Colonic mucosa (tissue), 4 donors: ENCODE measurements around the gene NPY. TPM values are rescaled to one million over a fixed set of nuclear protein-coding genes. Genes with fewer than 3 reads are reported as not detected.

Experiments used
- DNase-seq: peaks from one replicate; pipeline ENCODE4 v3.0.0-alpha.2; 2020
- H3K27ac ChIP-seq: fragments of 200-600 bp; one replicate; pipeline ENCODE4 v1.8.0; 2021
- H3K27me3 ChIP-seq: fragments of 200-600 bp; one replicate; pipeline ENCODE4 v1.8.0; 2021
- H3K36me3 ChIP-seq: fragments of 200-600 bp; one replicate; pipeline ENCODE4 v1.8.0; 2021
- H3K4me1 ChIP-seq: fragments of 200-600 bp; one replicate; pipeline ENCODE4 v1.8.0; 2021; ENCODE audit warnings: mild to moderate bottlenecking
- H3K4me3 ChIP-seq: fragments of 200-600 bp; one replicate; pipeline ENCODE4 v1.8.0; 2021
- H3K9ac ChIP-seq, 2 donors: one replicate each; pipeline ENCODE4 v1.7.0; 2013; ENCODE audit warnings: control low read depth in 2 of 2, low read depth in 2 of 2, low read length in 2 of 2
- H3K9me3 ChIP-seq: fragments of 200-600 bp; one replicate; pipeline ENCODE4 v1.8.0; 2021
- intact Hi-C: fragments of 100-400 bp; cut with DNase I; formaldehyde crosslinking; loops from one replicate; pipeline ENCODE4 v1.14.1; 2022
- total RNA-seq, 2 donors: library from RNA; stranded (reverse); fragmentation: NEBNext Ultra II Directional in 1 of 2; extraction: Animal tissue kit (Norgen Biotek cat#: 25700) in 1 of 2; gene quantifications; one replicate each; pipeline ENCODE4 v1.2.1, GENCODE V29; 2021
- TF ChIP-seq, protein P1 (sequence below): fragments of 200-600 bp; IDR thresholded peaks from one replicate; pipeline ENCODE4 v1.8.0; 2022; ENCODE audit warnings: antibody characterized with exemption, mild to moderate bottlenecking
- donor health status: healthy.
- donor health status: DM: no; HTN: no; CAD: no.
- donor health status: DM: no; HTN: no; CAD: no.

The NPY gene
- total RNA-seq, 2 donors from 2014 or later = not detected

DNA sequence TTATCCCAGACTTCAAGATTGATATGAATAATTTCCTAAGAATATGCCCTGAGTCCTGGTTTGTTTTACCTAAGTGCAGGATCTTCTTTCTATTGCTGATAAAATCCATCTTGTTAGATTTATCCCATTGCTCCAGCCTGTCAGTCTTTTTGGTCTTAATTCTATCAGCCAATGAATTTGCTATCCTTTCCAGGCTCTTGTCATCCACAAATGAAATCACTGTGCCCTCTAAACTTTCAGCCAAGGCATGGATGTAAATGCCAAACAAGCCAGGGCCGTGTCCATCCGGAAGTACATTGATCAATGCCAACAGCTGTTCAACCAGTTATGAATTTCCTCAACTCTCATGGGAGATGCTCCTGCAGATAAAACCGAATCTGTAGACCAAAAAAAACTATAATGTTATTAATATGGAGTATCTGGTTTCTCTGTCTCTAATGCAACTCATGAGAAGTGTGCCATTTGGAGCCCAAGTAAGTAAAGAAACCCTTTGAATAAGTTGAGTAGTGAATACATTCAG lies 40.0 kb downstream of the NPY start:
- no peaks in the 10 kb centered on the region for H3K4me1 ChIP-seq
- no peak for DNase-seq
- H3K4me3 ChIP-seq = no peak overlapping the region
- no peaks in the 10 kb centered on the region for H3K27me3 ChIP-seq
- TF ChIP-seq, protein P1, sequence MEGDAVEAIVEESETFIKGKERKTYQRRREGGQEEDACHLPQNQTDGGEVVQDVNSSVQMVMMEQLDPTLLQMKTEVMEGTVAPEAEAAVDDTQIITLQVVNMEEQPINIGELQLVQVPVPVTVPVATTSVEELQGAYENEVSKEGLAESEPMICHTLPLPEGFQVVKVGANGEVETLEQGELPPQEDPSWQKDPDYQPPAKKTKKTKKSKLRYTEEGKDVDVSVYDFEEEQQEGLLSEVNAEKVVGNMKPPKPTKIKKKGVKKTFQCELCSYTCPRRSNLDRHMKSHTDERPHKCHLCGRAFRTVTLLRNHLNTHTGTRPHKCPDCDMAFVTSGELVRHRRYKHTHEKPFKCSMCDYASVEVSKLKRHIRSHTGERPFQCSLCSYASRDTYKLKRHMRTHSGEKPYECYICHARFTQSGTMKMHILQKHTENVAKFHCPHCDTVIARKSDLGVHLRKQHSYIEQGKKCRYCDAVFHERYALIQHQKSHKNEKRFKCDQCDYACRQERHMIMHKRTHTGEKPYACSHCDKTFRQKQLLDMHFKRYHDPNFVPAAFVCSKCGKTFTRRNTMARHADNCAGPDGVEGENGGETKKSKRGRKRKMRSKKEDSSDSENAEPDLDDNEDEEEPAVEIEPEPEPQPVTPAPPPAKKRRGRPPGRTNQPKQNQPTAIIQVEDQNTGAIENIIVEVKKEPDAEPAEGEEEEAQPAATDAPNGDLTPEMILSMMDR = no peak
- no peak overlapping the region for H3K27ac ChIP-seq
- H3K9ac ChIP-seq = no peak overlapping the region
- H3K9me3 ChIP-seq = no peaks in the 10 kb centered on the region
- no peaks in the 10 kb centered on the region for H3K36me3 ChIP-seq
- intact Hi-C loops = no loop called here

DNA sequence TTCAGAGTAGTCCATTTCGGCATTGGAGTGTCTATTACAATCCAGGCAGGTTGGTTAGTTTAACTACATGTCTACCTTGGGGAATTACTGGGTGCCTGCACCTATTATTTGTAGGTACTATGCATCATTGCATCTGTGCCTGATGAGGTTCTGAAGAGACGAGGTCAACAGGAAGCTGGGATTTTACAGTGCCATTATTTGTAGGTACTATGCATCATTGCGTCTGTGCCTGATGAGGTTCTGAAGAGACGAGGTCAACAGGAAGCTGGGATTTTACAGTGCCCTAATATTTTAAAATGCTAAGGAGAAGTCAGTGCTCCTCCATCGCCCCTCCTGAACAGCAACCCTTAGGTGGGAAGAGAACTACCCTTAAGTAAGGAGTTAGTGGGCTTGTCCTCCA lies 41.7 kb downstream of the NPY start:
- H3K4me3 ChIP-seq = no peak overlapping the region
- H3K9ac ChIP-seq = no peak overlapping the region
- TF ChIP-seq, protein P1 = no peak
- H3K27me3 ChIP-seq = no peaks in the 10 kb centered on the region
- no peak for DNase-seq
- intact Hi-C loops = no loop called here
- H3K9me3 ChIP-seq = no peaks in the 10 kb centered on the region
- no peak overlapping the region for H3K27ac ChIP-seq
- no peaks in the 10 kb centered on the region for H3K36me3 ChIP-seq
- H3K4me1 ChIP-seq = no peaks in the 10 kb centered on the region

GRCh38 chr7:24328050-24328449 lies 44.1 kb downstream of the NPY start:
- no peaks in the 10 kb centered on the region for H3K36me3 ChIP-seq
- TF ChIP-seq, protein P1 = no peak
- no peaks in the 10 kb centered on the region for H3K4me1 ChIP-seq
- no peaks in the 10 kb centered on the region for H3K9me3 ChIP-seq
- no peak for DNase-seq
- H3K4me3 ChIP-seq = no peak overlapping the region
- H3K9ac ChIP-seq = no peak overlapping the region
- intact Hi-C loops = no loop called here
- no peak overlapping the region for H3K27ac ChIP-seq
- H3K27me3 ChIP-seq = no peaks in the 10 kb centered on the region

GRCh38 chr7:24328894-24329293 lies 44.9 kb downstream of the NPY start:
- TF ChIP-seq, protein P1 = no peak
- Histone ChIP-seq H3K9ac (no peak overlapping the region), H3K27me3 (no peaks in the 10 kb centered on the region), H3K36me3 (no peaks in the 10 kb centered on the region), H3K4me1 (no peaks in the 10 kb centered on the region), H3K4me3 (no peak overlapping the region), H3K9me3 (no peaks in the 10 kb centered on the region), H3K27ac (no peak overlapping the region)
- DNase-seq = no peak
- intact Hi-C loops = no loop called here

- no peak for DNase-seq
- Histone ChIP-seq H3K9me3 (no peaks in the 10 kb centered on the region), H3K36me3 (no peaks in the 10 kb centered on the region), H3K4me1 (no peaks in the 10 kb centered on the region), H3K4me3 (no peak overlapping the region), H3K27ac (no peak overlapping the region), H3K27me3 (no peaks in the 10 kb centered on the region), H3K9ac (no peak overlapping the region)
- intact Hi-C loops = no loop called here
- TF ChIP-seq, protein P1 = no peak
Measured at GRCh38 chr7:24334012-24334411, 50.0 kb downstream of the NPY start.
